HG03342 (cell line): ENCODE measurements around the gene MED22.
"Not testable (repeated sequence)": the region's sequence is repeated elsewhere in the genome, so short reads cannot be mapped to it uniquely, and the experiment has no call there.

Source experiments
- ATAC-seq: cut with Tn5 transposase; IDR thresholded peaks from one replicate; pipeline ENCODE4 v1.9.1; 2021; ENCODE audit warnings: mild to moderate bottlenecking, moderate library complexity; ENCODE audit not compliant: unreplicated experiment

The MED22 gene

GRCh38 chr9:133309608-133310007 is 38.3 kb downstream of the MED22 start:
- ATAC-seq = no peak

GRCh38 chr9:133307301-133307700 is 40.6 kb downstream of the MED22 start:
- no peak for ATAC-seq

GRCh38 chr9:133306242-133307204 is 41.4 kb downstream of the MED22 start:
- ATAC-seq = no peak

GRCh38 chr9:133305731-133306130 is 42.2 kb downstream of the MED22 start:
- ATAC-seq = no peak

- no peak for ATAC-seq
Measured at GRCh38 chr9:133304477-133305377, 43.2 kb downstream of the MED22 start.

GRCh38 chr9:133304158-133304470 is 43.8 kb downstream of the MED22 start:
- no peak for ATAC-seq

GRCh38 chr9:133303266-133304157 is 44.4 kb downstream of the MED22 start:
- ATAC-seq = no peak

GRCh38 chr9:133301253-133302230 is 46.4 kb downstream of the MED22 start:
- no peak for ATAC-seq

- not testable (repeated sequence) for ATAC-seq
Measured at GRCh38 chr9:133299996-133300395, 47.9 kb downstream of the MED22 start.

- ATAC-seq = no peak
Measured at GRCh38 chr9:133294257-133294656, 53.7 kb downstream of the MED22 start.

- ATAC-seq = no peak
Measured at GRCh38 chr9:133290751-133291302, 57.1 kb downstream of the MED22 start.
